Effector CD8-positive, alpha-beta T cell (primary cell): ENCODE results near the gene SPRYD3.

Source experiments
- DNase-seq: peaks from one replicate; lab custom pipeline; 2025; lab: John Stamatoyannopoulos, UW

SPRYD3 gene

DNA sequence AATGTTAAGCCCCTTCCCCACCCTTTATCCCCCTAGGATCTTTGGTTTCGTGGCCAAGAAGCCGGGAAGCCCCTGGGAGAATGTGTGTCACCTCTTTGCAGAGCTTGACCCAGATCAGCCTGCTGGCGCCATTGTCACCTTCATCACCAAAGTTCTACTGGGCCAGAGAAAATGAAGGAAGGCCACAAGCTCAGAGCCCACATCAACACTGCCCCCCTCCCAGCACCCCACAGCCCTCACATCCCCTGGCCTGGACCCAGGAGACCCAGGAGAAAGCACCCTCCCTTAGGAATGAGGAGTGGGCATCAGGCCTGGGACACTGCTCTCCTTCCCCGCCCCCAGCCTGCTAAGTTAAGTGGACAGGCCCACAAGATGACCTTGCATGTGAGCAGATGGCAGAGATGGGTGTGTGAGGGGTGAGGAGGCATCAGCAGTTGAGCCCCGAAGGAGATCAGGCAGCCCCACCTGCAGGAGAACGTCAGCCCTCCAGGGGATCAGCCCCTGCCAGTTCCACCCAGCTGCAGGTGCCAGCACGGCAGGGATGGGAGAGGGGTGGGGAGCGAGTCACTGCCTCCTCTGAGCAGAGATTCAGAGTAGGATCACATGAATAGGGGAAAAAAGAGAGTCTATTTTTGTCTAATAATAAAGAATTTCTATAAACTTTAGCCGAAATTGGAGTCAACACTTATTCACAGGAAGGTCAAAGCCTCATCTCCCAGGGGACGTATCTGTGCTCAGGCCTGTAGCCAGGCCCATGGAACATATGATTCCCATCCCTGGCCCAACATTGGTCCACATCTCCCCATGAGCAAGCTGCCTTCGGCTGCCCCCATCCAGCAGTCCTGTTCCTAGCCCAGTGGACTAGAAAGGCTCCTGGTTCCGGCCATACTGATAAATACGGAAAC lies 15.2 kb downstream of the SPRYD3 start:
- DNase-seq: no peak

- DNase-seq: no peak
Measured at GRCh38 chr12:53062977-53063707, 16.0 kb downstream of the SPRYD3 start.

DNA sequence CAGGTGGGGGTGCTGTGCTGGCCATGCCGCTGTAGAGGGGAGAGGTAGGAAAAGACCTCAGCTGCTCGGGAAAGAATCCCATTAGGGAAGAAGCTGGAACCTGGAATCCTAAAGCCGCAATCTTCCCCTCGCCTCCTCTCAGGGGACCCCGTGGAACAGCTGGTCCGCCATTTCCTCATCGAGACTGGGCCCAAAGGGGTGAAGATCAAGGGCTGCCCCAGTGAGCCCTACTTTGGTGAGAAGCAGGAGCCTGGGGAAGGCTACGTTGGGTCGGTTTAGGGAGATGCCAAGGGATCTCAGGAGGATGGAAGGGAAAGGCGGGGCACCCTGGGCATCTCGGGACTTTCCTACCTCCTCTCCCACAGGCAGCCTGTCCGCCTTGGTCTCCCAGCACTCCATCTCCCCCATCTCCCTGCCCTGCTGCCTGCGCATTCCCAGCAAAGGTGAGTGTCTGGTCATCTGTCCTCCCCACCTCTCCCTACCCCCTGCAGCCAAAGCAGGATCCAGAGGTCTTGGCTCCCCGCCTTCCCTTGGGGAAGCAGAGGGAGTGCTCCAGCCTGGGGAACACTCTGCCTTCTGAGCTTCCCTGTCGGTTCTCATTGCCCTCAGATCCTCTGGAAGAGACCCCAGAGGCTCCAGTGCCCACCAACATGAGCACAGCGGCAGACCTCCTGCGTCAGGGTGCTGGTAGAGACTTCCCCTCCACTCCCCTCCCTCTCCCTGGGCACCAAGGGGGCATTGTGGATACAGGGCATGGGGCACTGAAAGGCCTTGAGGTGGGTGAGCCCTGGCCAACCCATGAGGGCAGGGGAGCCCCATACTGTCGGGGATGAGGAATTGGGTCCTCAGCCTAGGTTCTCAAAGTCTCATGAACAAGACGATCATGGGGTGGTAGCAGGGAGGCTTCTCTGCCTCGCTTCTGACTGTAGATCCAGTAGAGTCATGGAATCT lies 16.9 kb downstream of the SPRYD3 start:
- DNase-seq: no peak

- no peak for DNase-seq
Measured at GRCh38 chr12:53061404-53062010, 17.7 kb downstream of the SPRYD3 start.

DNA sequence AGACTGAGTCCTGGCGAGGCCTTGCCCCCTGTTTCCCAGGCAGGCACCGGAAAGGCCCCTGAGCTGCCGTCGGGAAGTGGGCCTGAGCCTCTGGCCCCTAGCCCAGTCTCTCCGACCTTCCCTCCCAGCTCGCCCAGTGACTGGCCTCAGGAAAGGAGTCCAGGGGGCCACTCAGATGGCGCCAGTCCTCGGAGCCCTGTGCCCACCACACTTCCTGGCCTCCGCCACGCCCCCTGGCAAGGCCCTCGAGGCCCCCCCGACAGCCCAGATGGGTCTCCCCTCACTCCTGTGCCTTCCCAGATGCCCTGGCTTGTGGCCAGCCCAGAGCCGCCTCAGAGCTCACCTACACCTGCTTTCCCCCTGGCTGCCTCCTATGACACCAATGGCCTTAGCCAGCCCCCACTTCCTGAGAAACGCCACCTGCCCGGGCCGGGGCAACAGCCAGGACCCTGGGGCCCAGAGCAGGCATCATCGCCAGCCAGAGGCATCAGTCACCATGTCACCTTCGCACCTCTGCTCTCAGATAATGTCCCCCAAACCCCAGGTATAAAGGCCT lies 18.4 kb downstream of the SPRYD3 start:
- DNase-seq: no peak

DNA sequence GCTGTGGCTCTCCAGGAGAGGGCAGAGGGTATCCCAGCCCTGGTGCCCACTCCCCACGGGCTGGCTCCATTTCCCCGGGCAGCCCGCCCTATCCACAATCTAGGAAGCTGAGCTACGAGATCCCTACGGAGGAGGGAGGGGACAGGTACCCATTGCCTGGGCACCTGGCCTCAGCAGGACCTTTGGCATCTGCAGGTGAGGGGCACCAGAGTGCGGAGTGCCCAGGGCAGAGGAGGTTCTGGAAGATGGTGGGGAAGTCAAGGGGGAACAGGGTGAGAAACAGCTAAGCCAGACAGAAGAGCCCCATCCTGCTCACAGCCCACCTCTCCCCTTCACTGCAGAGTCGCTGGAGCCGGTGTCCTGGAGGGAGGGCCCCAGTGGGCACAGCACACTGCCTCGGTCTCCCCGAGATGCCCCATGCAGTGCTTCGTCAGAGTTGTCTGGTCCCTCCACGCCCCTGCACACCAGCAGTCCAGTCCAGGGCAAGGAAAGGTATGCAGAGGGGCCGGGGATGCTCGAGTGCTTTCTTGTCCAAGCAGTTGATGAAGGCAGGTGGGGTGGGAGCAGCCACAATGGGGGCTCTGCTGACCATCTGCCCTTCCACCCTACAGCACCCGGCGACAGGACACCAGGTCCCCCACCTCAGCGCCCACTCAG lies 19.0 kb downstream of the SPRYD3 start:
- DNase-seq: no peak

DNA sequence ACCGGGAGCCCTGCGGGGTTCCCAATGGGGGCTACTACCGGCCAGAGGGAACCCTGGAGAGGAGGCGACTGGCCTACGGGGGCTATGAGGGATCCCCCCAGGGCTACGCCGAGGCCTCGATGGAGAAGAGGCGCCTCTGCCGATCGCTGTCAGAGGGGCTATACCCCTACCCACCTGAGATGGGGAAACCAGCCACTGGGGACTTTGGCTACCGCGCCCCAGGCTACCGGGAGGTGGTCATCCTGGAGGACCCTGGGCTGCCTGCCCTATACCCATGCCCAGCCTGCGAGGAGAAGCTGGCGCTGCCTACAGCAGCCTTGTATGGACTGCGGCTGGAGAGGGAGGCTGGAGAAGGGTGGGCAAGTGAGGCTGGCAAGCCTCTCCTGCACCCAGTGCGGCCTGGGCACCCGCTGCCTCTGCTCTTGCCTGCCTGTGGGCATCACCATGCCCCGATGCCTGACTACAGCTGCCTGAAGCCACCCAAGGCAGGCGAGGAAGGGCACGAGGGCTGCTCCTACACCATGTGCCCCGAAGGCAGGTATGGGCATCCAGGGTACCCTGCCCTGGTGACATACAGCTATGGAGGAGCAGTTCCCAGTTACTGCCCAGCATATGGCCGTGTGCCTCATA lies 19.6 kb downstream of the SPRYD3 start:
- DNase-seq: no peak

DNA sequence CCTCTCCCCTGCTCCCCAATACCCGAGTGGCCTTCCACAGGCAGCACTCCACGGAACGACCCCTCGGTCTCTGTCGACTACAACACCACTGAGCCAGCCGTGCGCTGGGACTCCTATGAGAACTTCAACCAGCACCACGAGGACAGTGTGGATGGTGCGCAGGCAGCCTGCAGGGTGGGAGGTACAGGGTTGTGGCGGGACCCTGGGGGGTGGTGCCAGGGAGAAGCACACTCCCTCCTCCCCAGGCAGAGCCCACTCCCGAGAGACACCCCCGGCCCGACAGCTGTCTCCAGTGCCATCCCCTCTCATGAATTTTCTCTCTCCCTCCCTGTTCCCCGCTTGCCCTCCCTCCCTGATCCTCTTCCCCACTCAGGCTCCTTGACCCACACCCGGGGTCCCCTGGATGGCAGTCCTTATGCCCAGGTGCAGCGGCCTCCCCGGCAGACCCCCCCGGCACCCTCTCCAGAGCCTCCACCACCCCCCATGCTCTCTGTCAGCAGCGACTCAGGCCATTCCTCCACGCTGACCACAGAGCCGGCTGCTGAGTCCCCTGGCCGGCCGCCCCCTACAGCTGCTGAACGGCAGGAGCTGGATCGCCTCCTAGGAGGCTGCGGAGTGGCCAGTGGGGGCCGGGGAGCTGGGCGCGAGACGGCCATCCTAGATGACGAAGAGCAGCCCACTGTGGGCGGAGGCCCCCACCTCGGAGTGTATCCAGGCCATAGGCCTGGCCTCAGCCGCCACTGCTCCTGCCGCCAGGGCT lies 20.3 kb downstream of the SPRYD3 start:
- DNase-seq: no peak

GRCh38 chr12:53057816-53058500 lies 21.2 kb downstream of the SPRYD3 start:
- DNase-seq: no peak

DNA sequence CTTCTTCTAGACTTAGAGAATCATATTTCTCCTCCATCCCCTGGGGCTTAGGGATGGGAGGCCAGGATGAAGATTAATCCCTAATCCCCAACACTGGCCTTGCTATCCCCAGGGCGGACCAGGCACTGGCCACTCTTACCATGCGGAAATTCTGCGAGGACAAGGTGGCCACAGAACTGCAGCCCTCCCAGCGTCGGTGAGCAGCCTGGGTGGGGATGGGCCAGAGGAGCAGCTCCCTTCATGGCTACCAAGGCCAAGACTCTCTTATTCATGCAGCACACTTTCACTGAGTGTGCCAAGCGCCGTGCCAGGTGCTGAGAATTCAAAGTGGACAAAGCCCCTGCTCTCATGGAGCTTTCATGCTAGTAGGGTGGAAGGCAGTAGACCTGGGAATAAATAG lies 22.3 kb downstream of the SPRYD3 start:
- DNase-seq: no peak

- DNase-seq: no peak
Measured at GRCh38 chr12:53056296-53056695, 22.9 kb downstream of the SPRYD3 start.

DNA sequence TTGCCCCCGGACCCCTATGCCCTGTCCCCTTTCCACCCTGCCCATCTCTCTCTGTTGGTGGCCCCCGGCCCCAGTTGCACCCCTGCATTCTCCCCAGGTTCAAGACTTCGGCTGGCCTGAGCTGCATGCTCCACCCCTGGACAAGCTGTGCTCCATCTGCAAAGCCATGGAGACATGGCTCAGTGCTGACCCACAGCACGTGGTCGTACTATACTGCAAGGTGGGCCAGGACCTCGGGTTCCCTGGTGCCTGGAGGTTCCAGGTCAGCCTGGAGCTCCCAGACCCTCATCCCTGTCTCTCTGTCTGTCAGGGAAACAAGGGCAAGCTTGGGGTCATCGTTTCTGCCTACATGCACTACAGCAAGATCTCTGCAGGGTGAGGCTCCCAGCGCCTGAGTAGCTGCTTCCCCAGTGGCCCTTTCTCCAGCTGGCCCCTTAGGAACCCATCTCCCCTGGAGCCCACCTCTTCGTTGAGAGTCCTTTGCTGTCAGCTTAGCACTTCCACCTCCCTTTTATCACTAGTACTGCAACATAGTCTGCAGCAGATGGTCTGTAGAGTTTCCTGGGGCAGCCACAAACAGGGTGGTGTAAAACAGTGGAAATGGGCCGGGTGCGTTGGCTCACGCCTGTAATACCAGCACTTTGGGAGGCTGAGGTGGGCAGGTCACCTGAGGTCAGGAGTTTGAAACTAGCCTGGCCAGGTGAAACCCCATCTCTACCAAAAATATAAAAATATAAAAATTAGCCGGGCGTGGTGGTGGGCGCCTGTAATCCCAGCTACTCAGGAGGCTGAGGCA lies 23.5 kb downstream of the SPRYD3 start:
- no peak for DNase-seq

DNA sequence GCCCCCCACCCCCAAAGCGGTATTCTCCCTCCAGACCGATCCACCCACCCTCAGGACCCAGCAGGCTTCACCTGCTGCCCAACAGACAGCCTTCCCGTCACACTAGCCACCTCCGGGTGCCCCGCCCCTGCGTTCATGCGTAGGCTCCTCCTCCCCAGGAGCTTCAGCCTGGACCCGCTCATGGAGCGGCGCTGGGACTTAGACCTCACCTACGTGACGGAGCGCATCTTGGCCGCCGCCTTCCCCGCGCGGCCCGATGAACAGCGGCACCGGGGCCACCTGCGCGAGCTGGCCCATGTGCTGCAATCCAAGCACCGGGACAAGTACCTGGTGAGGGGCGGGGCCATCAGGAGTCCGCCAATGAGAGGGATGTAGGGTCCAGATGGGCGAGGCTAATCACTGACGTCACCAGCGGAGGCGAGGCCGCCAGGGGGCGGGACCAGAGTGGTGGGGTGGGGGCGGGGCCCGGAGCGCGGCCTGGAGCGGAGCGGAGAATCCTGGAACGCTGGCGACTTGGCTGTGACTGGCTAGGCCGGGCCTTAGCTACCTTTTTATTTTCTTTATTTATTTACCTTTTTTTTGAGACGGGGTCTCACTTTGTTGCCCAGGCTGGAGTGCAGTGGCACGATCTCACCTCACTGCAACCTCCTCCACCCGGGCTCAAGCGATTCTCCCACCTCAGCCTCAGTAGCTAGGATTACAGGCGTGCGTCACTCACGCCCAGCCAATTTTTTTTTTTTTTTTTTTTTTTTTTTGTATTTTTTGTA lies 24.9 kb downstream of the SPRYD3 start:
- DNase-seq: peak; percentile 92

GRCh38 chr12:53053218-53054111 lies 25.7 kb downstream of the SPRYD3 start:
- DNase-seq: peak; percentile 49

DNA sequence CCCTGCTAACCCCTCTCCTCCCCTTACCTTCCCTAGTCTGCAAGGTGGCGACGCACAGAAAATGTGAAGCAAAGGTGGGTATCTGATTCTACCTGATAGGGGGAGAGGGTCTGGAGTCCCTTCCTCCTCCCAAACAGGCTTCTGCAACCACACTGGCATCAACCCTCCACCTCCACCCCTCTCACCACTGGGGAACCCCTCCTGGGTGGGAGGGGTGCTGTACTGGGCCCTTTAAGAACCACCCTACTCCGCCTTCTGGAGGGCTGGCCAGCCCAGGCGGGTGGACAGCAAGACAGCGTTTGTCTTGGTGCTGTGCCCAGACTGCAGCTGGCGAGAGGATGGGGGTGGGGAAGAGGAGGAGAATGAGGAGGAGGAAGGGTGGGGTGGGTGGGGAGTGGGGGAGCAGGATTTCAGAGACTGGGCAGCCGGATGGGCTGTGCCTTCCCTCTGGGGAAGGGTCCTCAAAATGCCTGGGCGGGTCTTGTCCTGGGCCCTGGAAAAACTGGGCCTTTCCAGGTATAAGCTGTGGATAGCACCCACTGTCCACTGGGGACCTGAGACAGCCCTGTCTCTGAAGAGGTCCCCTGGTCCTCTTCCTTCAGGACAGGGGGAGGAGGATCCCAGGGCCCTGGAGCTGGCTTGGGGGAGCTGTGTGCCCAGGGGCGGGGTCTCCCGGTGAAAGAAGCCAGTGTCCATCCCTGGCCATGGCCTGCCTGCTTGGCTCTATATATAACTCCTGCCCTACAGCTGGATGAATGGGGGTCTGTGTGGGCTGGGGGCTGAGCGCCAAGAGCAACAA lies 26.6 kb downstream of the SPRYD3 start:
- no peak for DNase-seq
